HUES6 (cell line): Measurements from ENCODE around the gene TNRC18.
A peak's percentile ranks its signal among the peaks of the same experiment; 100 is the strongest.

ENCODE experiments used
- H3K27ac ChIP-seq: 2 replicates; pipeline ENCODE4 v1.7.0; 2013; ENCODE audit warnings: low read depth, mild to moderate bottlenecking, low read length, inconsistent platforms
- H3K27me3 ChIP-seq: 2 replicates; pipeline ENCODE4 v1.6.1; 2013; ENCODE audit warnings: low read length; ENCODE audit not compliant: control insufficient read depth, insufficient read depth
- H3K36me3 ChIP-seq: 2 replicates; pipeline ENCODE4 v1.6.1; 2013; ENCODE audit warnings: low read length; ENCODE audit not compliant: control insufficient read depth, insufficient read depth
- H3K4me1 ChIP-seq: 2 replicates; pipeline ENCODE4 v1.6.1; 2013; ENCODE audit warnings: low read length; ENCODE audit not compliant: control insufficient read depth, insufficient read depth
- H3K4me3 ChIP-seq: 2 replicates; pipeline ENCODE4 v1.5.1; 2013; ENCODE audit warnings: low read depth, low read length
- H3K9ac ChIP-seq: one replicate; pipeline ENCODE4 v1.6.1; 2013; ENCODE audit warnings: mild to moderate bottlenecking, low read length
- H3K9me3 ChIP-seq: 2 replicates; pipeline ENCODE4 v1.6.1; 2013; ENCODE audit warnings: low read depth, low read length; ENCODE audit not compliant: control insufficient read depth, insufficient read depth

Gene TNRC18

DNA sequence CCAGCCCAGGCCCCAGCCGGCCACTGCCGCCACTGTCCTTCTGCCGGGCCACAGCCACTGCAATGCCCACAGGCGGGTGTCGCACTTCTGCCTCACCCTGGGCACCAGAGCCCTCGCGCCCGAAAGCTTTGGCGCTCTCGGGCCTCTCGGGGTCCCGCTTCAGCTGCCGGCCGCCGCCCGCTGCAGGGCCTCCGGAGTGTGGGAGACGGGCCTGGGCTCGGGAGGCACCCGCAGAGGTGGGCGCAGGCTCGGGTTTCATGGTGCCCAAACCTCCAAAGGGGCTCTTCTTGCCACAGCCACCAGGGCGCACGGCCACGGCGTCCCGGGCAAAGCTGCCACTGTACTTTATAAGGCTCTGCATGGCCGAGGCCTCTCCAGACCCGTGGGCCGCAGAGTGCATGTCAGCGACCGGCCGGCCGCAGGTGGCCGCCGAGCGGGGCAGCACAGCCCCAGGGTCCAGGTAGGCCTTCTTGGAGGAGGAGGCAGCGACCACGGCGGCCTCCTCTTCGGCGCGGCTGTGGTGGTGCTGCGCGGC lies 35.9 kb downstream of the TNRC18 start:
- peaks cover 15% of the 10 kb centered on the region for H3K4me1 ChIP-seq
- no peaks in the 10 kb centered on the region for H3K27me3 ChIP-seq
- H3K27ac ChIP-seq, result no peak overlapping the region
- H3K36me3 ChIP-seq, result peaks cover 12% of the 10 kb centered on the region
- no peak overlapping the region for H3K9ac ChIP-seq
- H3K9me3 ChIP-seq, result no peaks in the 10 kb centered on the region
- H3K4me3 ChIP-seq, result no peak overlapping the region

DNA sequence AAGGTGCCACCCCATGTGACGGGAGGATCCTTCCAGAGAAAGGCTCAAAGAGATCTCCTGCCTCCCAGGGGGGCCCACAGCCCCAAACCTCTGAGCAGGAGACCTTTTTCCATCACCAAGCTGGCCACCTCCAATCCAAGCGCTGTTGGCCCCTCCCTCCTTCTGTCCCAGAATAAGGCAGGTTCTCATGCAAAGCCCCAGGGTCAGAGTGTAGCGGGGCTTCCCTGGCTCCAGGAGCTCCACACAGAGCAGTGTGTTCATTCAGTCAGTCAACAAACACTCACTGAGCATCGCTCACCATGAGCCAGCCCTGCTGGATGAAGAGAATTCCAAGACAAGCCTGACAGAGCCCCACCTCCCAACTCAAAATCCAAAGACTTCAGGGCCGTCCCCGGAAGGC lies 39.0 kb downstream of the TNRC18 start:
- peaks cover 25% of the 10 kb centered on the region for H3K4me1 ChIP-seq
- H3K4me3 ChIP-seq, result no peak overlapping the region
- H3K9ac ChIP-seq, result no peak overlapping the region
- no peaks in the 10 kb centered on the region for H3K27me3 ChIP-seq
- H3K27ac ChIP-seq, result no peak overlapping the region
- peaks cover 10% of the 10 kb centered on the region for H3K36me3 ChIP-seq
- H3K9me3 ChIP-seq, result no peaks in the 10 kb centered on the region

DNA sequence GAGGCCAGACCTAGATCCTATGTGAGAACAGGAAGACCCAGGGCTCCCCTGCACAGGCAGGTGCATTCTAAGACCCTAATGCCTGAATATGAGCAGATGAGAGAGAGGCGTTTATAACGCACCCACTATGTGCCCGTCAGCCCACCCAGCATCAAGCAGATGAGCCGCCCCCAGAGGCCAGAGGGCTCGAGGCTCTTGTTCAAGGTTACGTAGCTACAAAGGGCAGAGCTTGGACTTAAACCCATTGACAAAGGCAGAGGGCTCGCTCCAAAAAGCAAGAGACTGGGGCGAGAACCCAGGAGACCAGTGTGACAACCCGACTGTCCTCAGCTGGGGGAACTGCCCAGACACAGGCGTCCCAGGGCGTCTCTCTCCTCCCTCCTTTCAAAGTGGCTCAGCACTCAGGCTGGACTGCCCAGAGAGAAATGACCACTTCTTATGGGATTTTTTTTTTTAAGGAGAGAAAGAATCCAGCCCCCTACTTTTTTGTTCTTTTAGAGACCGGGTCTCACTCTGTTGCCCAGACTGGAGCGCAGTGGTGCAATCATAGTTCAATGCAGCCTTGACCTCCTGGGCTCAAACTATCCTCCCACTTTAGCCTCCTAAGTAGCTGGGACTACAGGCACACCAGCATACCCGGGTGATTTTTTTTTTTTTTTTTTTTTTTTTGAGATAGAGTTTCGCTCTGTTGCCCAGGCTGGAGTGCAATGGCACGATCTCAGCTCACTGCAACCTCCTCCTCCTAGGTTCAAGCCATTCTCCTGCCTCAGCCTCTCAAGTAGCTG lies 40.1 kb downstream of the TNRC18 start:
- no peak overlapping the region for H3K4me3 ChIP-seq
- peaks cover 10% of the 10 kb centered on the region for H3K36me3 ChIP-seq
- no peaks in the 10 kb centered on the region for H3K9me3 ChIP-seq
- H3K27ac ChIP-seq, result no peak overlapping the region
- H3K27me3 ChIP-seq, result no peaks in the 10 kb centered on the region
- peaks cover 25% of the 10 kb centered on the region for H3K4me1 ChIP-seq
- H3K9ac ChIP-seq, result no peak overlapping the region

GRCh38 chr7:5382281-5382892 lies 41.2 kb downstream of the TNRC18 start:
- H3K27ac ChIP-seq, result no peak overlapping the region
- H3K9ac ChIP-seq, result peak overlapping the region; percentile 23
- no peaks in the 10 kb centered on the region for H3K27me3 ChIP-seq
- H3K4me3 ChIP-seq, result no peak overlapping the region; the same call in 1 of the 2 replicates
- H3K36me3 ChIP-seq, result peaks cover 5% of the 10 kb centered on the region
- no peaks in the 10 kb centered on the region for H3K9me3 ChIP-seq
- H3K4me1 ChIP-seq, result peaks cover 25% of the 10 kb centered on the region

- Histone ChIP-seq H3K27me3 (no peaks in the 10 kb centered on the region), H3K36me3 (no peaks in the 10 kb centered on the region), H3K9me3 (no peaks in the 10 kb centered on the region), H3K4me1 (peaks cover 25% of the 10 kb centered on the region), H3K9ac (no peak overlapping the region), H3K4me3 (no peak overlapping the region), H3K27ac (no peak overlapping the region)
These were observed 42.4 kb downstream of the TNRC18 start for GRCh38 chr7:5381071-5381772.

- peaks cover 25% of the 10 kb centered on the region for H3K4me1 ChIP-seq
- H3K4me3 ChIP-seq, result no peak overlapping the region
- H3K36me3 ChIP-seq, result no peaks in the 10 kb centered on the region
- no peaks in the 10 kb centered on the region for H3K27me3 ChIP-seq
- no peak overlapping the region for H3K9ac ChIP-seq
- no peaks in the 10 kb centered on the region for H3K9me3 ChIP-seq
- H3K27ac ChIP-seq, result no peak overlapping the region
These were observed 43.1 kb downstream of the TNRC18 start for GRCh38 chr7:5380350-5381070.

DNA sequence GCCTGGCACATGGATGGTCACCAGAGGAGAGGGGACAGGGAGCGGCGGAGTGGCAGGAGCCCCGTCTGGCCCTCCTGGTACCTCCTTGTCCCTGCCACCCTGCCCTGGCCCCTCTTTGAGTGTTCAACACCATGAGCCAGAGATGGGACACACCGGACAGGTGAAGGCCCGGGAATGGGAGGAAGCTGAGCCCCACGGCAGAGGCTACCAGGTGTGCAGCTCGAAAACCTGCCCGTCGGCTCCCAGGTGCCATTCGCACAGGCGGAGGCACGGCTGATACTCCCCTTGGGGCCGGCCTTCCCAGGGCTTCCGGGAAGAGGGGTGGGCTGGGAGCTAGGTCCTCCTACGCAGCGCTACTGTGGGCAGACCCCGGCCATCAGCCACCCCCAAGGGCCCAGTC lies 44.1 kb downstream of the TNRC18 start:
- Histone ChIP-seq H3K4me1 (peaks cover 22% of the 10 kb centered on the region), H3K9me3 (no peaks in the 10 kb centered on the region), H3K27ac (no peak overlapping the region), H3K9ac (no peak overlapping the region), H3K27me3 (no peaks in the 10 kb centered on the region), H3K36me3 (no peaks in the 10 kb centered on the region), H3K4me3 (no peak overlapping the region)

- Histone ChIP-seq H3K9ac (no peak overlapping the region), H3K27ac (no peak overlapping the region), H3K9me3 (no peaks in the 10 kb centered on the region), H3K27me3 (no peaks in the 10 kb centered on the region), H3K4me3 (no peak overlapping the region), H3K4me1 (peaks cover 10% of the 10 kb centered on the region), H3K36me3 (peaks cover 9% of the 10 kb centered on the region)
These were observed 45.8 kb downstream of the TNRC18 start for GRCh38 chr7:5377816-5378215.

DNA sequence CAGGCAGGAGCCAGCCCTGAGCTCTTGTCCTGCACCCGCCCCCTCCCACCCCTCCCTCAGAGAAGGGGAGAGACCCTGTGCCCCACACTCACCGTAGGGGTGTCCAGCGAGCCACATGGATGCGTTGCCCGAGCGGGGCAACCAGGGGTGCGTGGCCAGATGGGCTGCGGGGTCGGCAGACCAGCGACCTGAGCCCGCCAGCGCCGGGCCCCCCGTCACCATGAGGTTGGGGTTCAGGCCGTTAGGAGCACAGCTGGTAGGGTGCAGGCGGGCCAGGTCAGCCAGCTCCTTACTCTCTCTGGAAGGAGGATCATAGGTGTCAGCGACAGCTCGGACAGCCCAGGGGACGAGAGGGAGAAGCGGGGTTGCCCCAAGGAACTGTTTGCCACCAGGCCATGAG lies 46.4 kb downstream of the TNRC18 start:
- Histone ChIP-seq H3K27me3 (no peaks in the 10 kb centered on the region), H3K4me3 (no peak overlapping the region), H3K9ac (no peak overlapping the region), H3K9me3 (no peaks in the 10 kb centered on the region), H3K27ac (no peak overlapping the region), H3K4me1 (peaks cover 4% of the 10 kb centered on the region; the same call in 1 of the 2 replicates), H3K36me3 (peaks cover 9% of the 10 kb centered on the region)

DNA sequence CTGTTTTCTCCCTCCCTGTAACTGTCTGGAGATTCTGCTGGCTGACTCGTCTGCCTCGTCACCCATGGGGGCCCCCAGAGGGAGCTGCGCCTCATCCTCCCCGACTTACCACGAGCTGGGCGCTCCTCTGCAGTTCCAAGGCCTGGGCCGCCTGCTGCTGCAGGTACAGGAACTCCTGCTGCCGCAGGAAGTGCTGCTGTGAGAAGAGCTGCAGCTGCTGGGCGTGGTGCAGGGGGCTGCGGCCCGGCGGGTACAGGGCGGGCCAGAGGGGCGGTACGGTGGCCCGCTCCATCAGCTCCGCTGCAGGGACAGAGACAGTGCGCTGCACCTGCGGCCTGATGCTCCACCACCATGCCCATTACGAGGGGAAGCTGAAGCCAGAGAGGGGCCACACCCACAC lies 47.7 kb downstream of the TNRC18 start:
- H3K4me3 ChIP-seq, result no peak overlapping the region
- no peaks in the 10 kb centered on the region for H3K4me1 ChIP-seq
- no peaks in the 10 kb centered on the region for H3K27me3 ChIP-seq
- H3K27ac ChIP-seq, result no peak overlapping the region
- H3K9me3 ChIP-seq, result no peaks in the 10 kb centered on the region
- H3K9ac ChIP-seq, result no peak overlapping the region
- peaks cover 16% of the 10 kb centered on the region for H3K36me3 ChIP-seq
